Renal cortex interstitium (tissue), 11 donors: ENCODE data around the gene CCDC50. TPM values are rescaled to one million over a fixed set of nuclear protein-coding genes. Genes with fewer than 3 reads are reported as not detected.

Source experiments
- DNase-seq, 11 donors: peaks; one replicate each; pipeline ENCODE4 v3.0.0-alpha.2; 2013; ENCODE audit warnings: low read depth in 9 of 11, low spot score in 4 of 11; ENCODE audit errors: extremely low read depth in 1 of 11
- polyA plus RNA-seq, 3 donors: library from polyadenylated mRNA; unstranded; fragments of 120-200 nt; gene quantifications; one replicate each; pipeline ENCODE4 v1.2.1, GENCODE V29; 2013; ENCODE audit not compliant: insufficient read length in 3 of 3

CCDC50 gene
- polyA plus RNA-seq, 3 donors = 61.5 to 81.9 (median 66.4) TPM

GRCh38 chr3:191391861-191392808, 62.9 kb downstream of the CCDC50 start:
- no peak for DNase-seq

- no peak for DNase-seq
Observed at GRCh38 chr3:191393146-191393545, 64.0 kb downstream of the CCDC50 start.

GRCh38 chr3:191397771-191398170, 68.6 kb downstream of the CCDC50 start:
- no peak for DNase-seq

GRCh38 chr3:191398607-191399006, 69.4 kb downstream of the CCDC50 start:
- DNase-seq = no peak

- DNase-seq = no peak
Observed at GRCh38 chr3:191399918-191400317, 70.7 kb downstream of the CCDC50 start.

- no peak for DNase-seq
Observed at GRCh38 chr3:191401775-191402357, 72.7 kb downstream of the CCDC50 start.

- no peak for DNase-seq
Observed at GRCh38 chr3:191409791-191410359, 80.7 kb downstream of the CCDC50 start.

GRCh38 chr3:191412759-191413158, 83.6 kb downstream of the CCDC50 start:
- no peak for DNase-seq

GRCh38 chr3:191414286-191414685, 85.1 kb downstream of the CCDC50 start:
- DNase-seq = no peak

- DNase-seq = no peak
Observed at GRCh38 chr3:191414732-191415131, 85.5 kb downstream of the CCDC50 start.

GRCh38 chr3:191415566-191415965, 86.4 kb downstream of the CCDC50 start:
- no peak for DNase-seq

GRCh38 chr3:191417457-191417729, 88.2 kb downstream of the CCDC50 start:
- no peak for DNase-seq

- no peak for DNase-seq
Observed at GRCh38 chr3:191420771-191421170, 91.6 kb downstream of the CCDC50 start.

GRCh38 chr3:191424881-191425280, 95.7 kb downstream of the CCDC50 start:
- DNase-seq = peak in 1 of 11 donors; percentile 6

- DNase-seq = no peak
Observed at GRCh38 chr3:191425322-191425734, 96.1 kb downstream of the CCDC50 start.

GRCh38 chr3:191426311-191426710, 97.1 kb downstream of the CCDC50 start:
- no peak for DNase-seq

GRCh38 chr3:191428177-191428576, 99.0 kb downstream of the CCDC50 start:
- DNase-seq = no peak

GRCh38 chr3:191430103-191430502, 100.9 kb downstream of the CCDC50 start:
- DNase-seq = no peak

GRCh38 chr3:191431160-191431822, 102.1 kb downstream of the CCDC50 start:
- DNase-seq = no peak

- no peak for DNase-seq
Observed at GRCh38 chr3:191432162-191432561, 103.0 kb downstream of the CCDC50 start.
